Vagina (tissue), 2 donors: Measurements from ENCODE around the gene MYH9. TPM values are rescaled to one million over a fixed set of nuclear protein-coding genes. Genes with fewer than 3 reads are reported as not detected.
A peak's percentile ranks its signal among the peaks of the same experiment; 100 is the strongest.

ENCODE experiments used
- DNase-seq, 2 donors: peaks; one replicate each; pipeline ENCODE4 v3.0.0-alpha.2; 2017; ENCODE audit errors: extremely low spot score in 2 of 2
- H3K27ac ChIP-seq: fragments of 200-600 bp; sonication (generic); one replicate; pipeline ENCODE4 v1.5.1; 2019
- H3K27me3 ChIP-seq: fragments of 200-600 bp; sonication (generic); one replicate; pipeline ENCODE4 v1.5.1; 2019
- H3K36me3 ChIP-seq, 2 donors: fragments of 200-600 bp; sonication (generic); one replicate each; pipeline ENCODE4 v1.5.1; 2017 to 2019
- H3K4me1 ChIP-seq: fragments of 200-600 bp; sonication (generic); one replicate; pipeline ENCODE4 v1.5.1; 2019
- H3K4me3 ChIP-seq, 2 donors: fragments of 200-600 bp; sonication (generic); 1 replicate in 1 of 2; 2 replicates in 1 of 2; pipeline ENCODE4 v1.5.1; 2016 to 2019
- H3K9me3 ChIP-seq: fragments of 200-600 bp; sonication (generic); one replicate; pipeline ENCODE4 v1.5.1; 2019
- CTCF ChIP-seq, 3 experiments: fragments of 450-650 bp in 2 of 3; fragments of 200-600 bp in 1 of 3; sonication (generic) in 1 of 3; IDR thresholded peaks; one replicate each; pipeline ENCODE4 v1.5.1; 2017 to 2019; ENCODE audit warnings: antibody characterized with exemption in 3 of 3, mild to moderate bottlenecking in 2 of 3, moderate library complexity in 2 of 3
- POLR2A ChIP-seq, 2 donors: fragments of 450-650 bp; IDR thresholded peaks; one replicate each; pipeline ENCODE4 v1.6.1; 2017; ENCODE audit warnings: antibody characterized with exemption in 2 of 2, mild to moderate bottlenecking in 2 of 2, moderate library complexity in 2 of 2
- POLR2AphosphoS5 ChIP-seq, 2 donors: sonication (generic); formaldehyde crosslinking; IDR thresholded peaks; one replicate each; pipeline ENCODE4 v1.9.0; 2017; ENCODE audit warnings: antibody characterized with exemption in 2 of 2, mild to moderate bottlenecking in 2 of 2, low read depth in 1 of 2; ENCODE audit not compliant: insufficient read depth in 1 of 2
- intact Hi-C: fragments of 100-400 bp; cut with DNase I; formaldehyde crosslinking; loops from one replicate; pipeline ENCODE4 v1.15.1; 2023
- total RNA-seq: library from RNA; depleted of rRNA; stranded (reverse); fragments of >200 nt; gene quantifications from one replicate; pipeline ENCODE4 v1.2.3, GENCODE V29; 2016

The MYH9 gene
- total RNA-seq, 1 donor from 2014 or later = 333 TPM

GRCh38 chr22:36287881-36288515 lies 99.8 kb downstream of the MYH9 start:
- peaks cover 6 to 85% of the 10 kb centered on the region in 2 donors for H3K36me3 ChIP-seq
- H3K4me1 ChIP-seq = no peaks in the 10 kb centered on the region
- TF ChIP-seq CTCF (IDR thresholded peaks at IDR 0.05) = no peak
- no peak overlapping the region for H3K27ac ChIP-seq
- intact Hi-C loops = loop anchor here (10.0 kb wide), 1 partner anchor 93 kb away; no protein-coding TSS in a partner anchor
- no peak overlapping the region for H3K4me3 ChIP-seq
- no peak for DNase-seq
- H3K9me3 ChIP-seq = no peaks in the 10 kb centered on the region
- H3K27me3 ChIP-seq = no peaks in the 10 kb centered on the region

- Histone ChIP-seq H3K36me3 (peaks cover 5 to 85% of the 10 kb centered on the region in 2 donors), H3K4me1 (no peaks in the 10 kb centered on the region), H3K27me3 (no peaks in the 10 kb centered on the region), H3K4me3 (no peak overlapping the region), H3K27ac (peak overlapping the region; percentile 73), H3K9me3 (no peaks in the 10 kb centered on the region)
- TF ChIP-seq CTCF (IDR thresholded peaks at IDR 0.05) = peak; percentile 76 to 85 (median 79)
- TF ChIP-seq POLR2AphosphoS5 (IDR thresholded peaks at IDR 0.05; ENCODE audit: insufficient read depth in 1 of 2, low read depth in 1 of 2) = peak in 1 of 2 donors; percentile 57
- no peak for TF ChIP-seq POLR2A (IDR thresholded peaks at IDR 0.05)
- intact Hi-C loops = loop anchor here (10.0 kb wide), 1 partner anchor 92 kb away; no protein-coding TSS in a partner anchor
- no peak for DNase-seq
Observed at GRCh38 chr22:36286096-36286957, 101.4 kb downstream of the MYH9 start.

- H3K27ac ChIP-seq = peak overlapping the region; percentile 73
Observed at GRCh38 chr22:36285545-36285944, 102.2 kb downstream of the MYH9 start.

GRCh38 chr22:36285017-36285416 lies 102.8 kb downstream of the MYH9 start:
- no peaks in the 10 kb centered on the region for H3K9me3 ChIP-seq
- H3K4me3 ChIP-seq = no peak overlapping the region
- H3K4me1 ChIP-seq = no peaks in the 10 kb centered on the region
- H3K27me3 ChIP-seq = no peaks in the 10 kb centered on the region
- DNase-seq = no peak
- TF ChIP-seq POLR2AphosphoS5 (IDR thresholded peaks at IDR 0.05; ENCODE audit: insufficient read depth in 1 of 2, low read depth in 1 of 2) (no peak), POLR2A (IDR thresholded peaks at IDR 0.05) (no peak), CTCF (IDR thresholded peaks at IDR 0.05) (no peak)
- H3K36me3 ChIP-seq = peaks cover 5 to 91% of the 10 kb centered on the region in 2 donors
- intact Hi-C loops = loop anchor here (10.0 kb wide), 1 partner anchor 90 kb away; no protein-coding TSS in a partner anchor
- H3K27ac ChIP-seq = peak overlapping the region; percentile 73

More at GRCh38 chr22:36285545-36285944, 102.2 kb downstream of the MYH9 start:
- Histone ChIP-seq H3K9me3 (no peaks in the 10 kb centered on the region), H3K4me1 (no peaks in the 10 kb centered on the region), H3K4me3 (no peak overlapping the region), H3K27me3 (no peaks in the 10 kb centered on the region), H3K36me3 (peaks cover 5 to 92% of the 10 kb centered on the region in 2 donors)
- intact Hi-C loops = loop anchor here (10.0 kb wide), 1 partner anchor 91 kb away; no protein-coding TSS in a partner anchor
- no peak for DNase-seq
- TF ChIP-seq POLR2AphosphoS5 (IDR thresholded peaks at IDR 0.05; ENCODE audit: insufficient read depth in 1 of 2, low read depth in 1 of 2) (no peak), CTCF (IDR thresholded peaks at IDR 0.05) (no peak), POLR2A (IDR thresholded peaks at IDR 0.05) (no peak)
